ENCODE results near the gene SALL3. TPM values are rescaled to one million over a fixed set of nuclear protein-coding genes. Genes with fewer than 3 reads are reported as not detected.

SALL3 gene
- total and polyA plus RNA-seq, 10 donors, result not detected

DNA sequence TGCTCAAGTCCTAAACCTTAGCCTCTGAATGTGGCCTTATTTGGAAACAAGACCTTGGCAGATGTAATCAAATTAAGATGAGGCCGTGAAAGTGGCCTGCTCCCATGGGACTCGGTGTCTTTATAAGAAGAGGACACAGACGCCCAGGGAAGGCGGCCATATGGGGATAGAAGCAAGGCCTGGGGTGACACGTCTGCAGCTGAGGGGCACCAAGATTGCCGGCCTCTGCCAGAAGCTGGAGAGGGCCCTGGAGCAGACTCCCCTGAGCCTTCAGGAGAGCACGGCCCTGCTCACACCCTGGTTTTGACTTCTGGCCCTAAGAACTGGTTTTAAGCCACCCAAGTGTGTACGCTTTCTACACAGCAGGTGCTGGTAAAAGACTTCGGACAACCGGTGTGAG is 29.2 kb upstream of the SALL3 start:
- no peak for DNase-seq
- peaks cover 0 to 28% (median 12%) of the 10 kb centered on the region in 8 donors for H3K9me3 ChIP-seq
- 75 to 90% (median 79%) methylated on average over 10 of the region's 10 CpGs for WGBS, 5 donors
- TF ChIP-seq POLR2A (IDR thresholded peaks at IDR 0.05), result no peak
- no peak for TF ChIP-seq CTCF (IDR thresholded peaks at IDR 0.05 in 8 of 11, conservative IDR thresholded peaks at IDR 0.05 in 3 of 11)
- TF ChIP-seq POLR2AphosphoS5 (IDR thresholded peaks at IDR 0.05), result no peak
- peaks cover 0 to 29% (median 0%) of the 10 kb centered on the region in 7 donors for H3K27me3 ChIP-seq (replicated peaks in 1 of 7)
- no peaks in the 10 kb centered on the region for H3K36me3 ChIP-seq
- no peak overlapping the region for H3K27ac ChIP-seq
- intact Hi-C loops (cut with DNase I; ENCODE audit: low total_unique reads), result no loop called here
- H3K4me3 ChIP-seq, result no peak overlapping the region
- H3K4me1 ChIP-seq, result no peaks in the 10 kb centered on the region

GRCh38 chr18:78953566-78953965 is 26.1 kb upstream of the SALL3 start:
- H3K27ac ChIP-seq, result no peak overlapping the region

GRCh38 chr18:78955051-78955450 is 24.6 kb upstream of the SALL3 start:
- TF ChIP-seq CTCF (IDR thresholded peaks at IDR 0.05 in 8 of 11, conservative IDR thresholded peaks at IDR 0.05 in 3 of 11) (no peak), POLR2A (IDR thresholded peaks at IDR 0.05) (no peak), POLR2AphosphoS5 (IDR thresholded peaks at IDR 0.05) (no peak)
- Histone ChIP-seq H3K27ac (no peak overlapping the region), H3K27me3 (replicated peaks in 1 of 7) (peaks cover 0 to 7% (median 0%) of the 10 kb centered on the region in 7 donors), H3K4me1 (no peaks in the 10 kb centered on the region), H3K9me3 (peaks cover 0 to 28% (median 12%) of the 10 kb centered on the region in 8 donors), H3K36me3 (no peaks in the 10 kb centered on the region), H3K4me3 (no peak overlapping the region)
- 81 to 88% (median 84%) methylated on average over 14 to 17 of the region's 17 CpGs for WGBS, 5 donors
- DNase-seq, result no peak
- intact Hi-C loops (cut with DNase I; ENCODE audit: low total_unique reads), result no loop called here

More at GRCh38 chr18:78953566-78953965, 26.1 kb upstream of the SALL3 start:
- Histone ChIP-seq H3K9me3 (peaks cover 0 to 28% (median 12%) of the 10 kb centered on the region in 8 donors), H3K4me3 (no peak overlapping the region), H3K4me1 (no peaks in the 10 kb centered on the region), H3K27me3 (replicated peaks in 1 of 7) (peaks cover 0 to 16% (median 0%) of the 10 kb centered on the region in 7 donors), H3K36me3 (no peaks in the 10 kb centered on the region)
- no peak for TF ChIP-seq POLR2AphosphoS5 (IDR thresholded peaks at IDR 0.05)
- TF ChIP-seq POLR2A (IDR thresholded peaks at IDR 0.05), result no peak
- no peak for TF ChIP-seq CTCF (IDR thresholded peaks at IDR 0.05 in 8 of 11, conservative IDR thresholded peaks at IDR 0.05 in 3 of 11)
- no peak for DNase-seq
- intact Hi-C loops (cut with DNase I; ENCODE audit: low total_unique reads), result no loop called here
- WGBS, 5 donors, result 74 to 86% (median 80%) methylated on average over 17 of the region's 17 CpGs

GRCh38 chr18:78957140-78957539 is 22.5 kb upstream of the SALL3 start:
- intact Hi-C loops (cut with DNase I; ENCODE audit: low total_unique reads), result no loop called here
- H3K4me3 ChIP-seq, result no peak overlapping the region
- H3K27me3 ChIP-seq (replicated peaks in 1 of 7), result peaks cover 0 to 7% (median 0%) of the 10 kb centered on the region in 7 donors
- H3K9me3 ChIP-seq, result peaks cover 0 to 9% (median 1%) of the 10 kb centered on the region in 8 donors
- H3K27ac ChIP-seq, result no peak overlapping the region
- DNase-seq, result no peak
- TF ChIP-seq POLR2A (IDR thresholded peaks at IDR 0.05) (no peak), POLR2AphosphoS5 (IDR thresholded peaks at IDR 0.05) (no peak), CTCF (IDR thresholded peaks at IDR 0.05 in 8 of 11, conservative IDR thresholded peaks at IDR 0.05 in 3 of 11) (no peak)
- no peaks in the 10 kb centered on the region for H3K4me1 ChIP-seq
- H3K36me3 ChIP-seq, result no peaks in the 10 kb centered on the region
- 83 to 93% (median 88%) methylated on average over 14 of the region's 14 CpGs for WGBS, 5 donors
